Upper lobe of left lung (tissue), 6 donors: ENCODE data around the gene PDE9A. TPM values are rescaled to one million over a fixed set of nuclear protein-coding genes. Genes with fewer than 3 reads are reported as not detected.
A peak's percentile ranks its signal among the peaks of the same experiment; 100 is the strongest.

Experiments
- ATAC-seq, 2 donors: fragments of 200-7000 bp; cut with Tn5 transposase; one replicate each; pipeline ENCODE4 v1.9.1; 2022; ENCODE audit warnings: mild to moderate bottlenecking in 2 of 2, moderate library complexity in 2 of 2; ENCODE audit not compliant: low FRiP score in 2 of 2
- DNase-seq, 2 donors: peaks; one replicate each; pipeline ENCODE4 v3.0.0-alpha.2; 2019 to 2020
- H3K27ac ChIP-seq, 4 donors: fragments of 200-600 bp; sonication (generic); one replicate each; pipeline ENCODE4 v1.5.1; 2016 to 2019
- H3K27me3 ChIP-seq, 4 donors: fragments of 200-600 bp; sonication (generic); one replicate each; pipeline ENCODE4 v1.5.1; 2017 to 2019
- H3K36me3 ChIP-seq, 4 donors: fragments of 200-600 bp; sonication (generic); one replicate each; pipeline ENCODE4 v1.5.1; 2016 to 2019
- H3K4me1 ChIP-seq, 4 donors: fragments of 200-600 bp; sonication (generic); one replicate each; pipeline ENCODE4 v1.5.1; 2018 to 2019
- H3K4me3 ChIP-seq, 4 donors: fragments of 200-600 bp; sonication (generic); one replicate each; pipeline ENCODE4 v1.5.1; 2017 to 2019; ENCODE audit warnings: mild to moderate bottlenecking in 2 of 4, moderate library complexity in 1 of 4
- H3K9me3 ChIP-seq, 4 donors: fragments of 200-600 bp; sonication (generic); one replicate each; pipeline ENCODE4 v1.5.1; 2018 to 2019
- CTCF ChIP-seq, 6 experiments: fragments of 450-650 bp in 4 of 6; fragments of 200-600 bp in 2 of 6; sonication (generic) in 2 of 6; IDR thresholded peaks; one replicate each; pipeline ENCODE4 v1.5.1; 2016 to 2019; ENCODE audit warnings: antibody characterized with exemption in 6 of 6
- EP300 ChIP-seq, 4 donors: sonication (generic); formaldehyde crosslinking; IDR thresholded peaks; one replicate each; pipeline ENCODE4 v1.5.1; 2017; ENCODE audit warnings: antibody characterized with exemption in 4 of 4, control low read depth in 2 of 4
- POLR2A ChIP-seq, 4 donors: fragments of 450-650 bp; IDR thresholded peaks; one replicate each; pipeline ENCODE4 v1.5.1; 2016 to 2017; ENCODE audit warnings: antibody characterized with exemption in 4 of 4, mild to moderate bottlenecking in 2 of 4
- POLR2AphosphoS5 ChIP-seq, 2 donors: sonication (generic); formaldehyde crosslinking; IDR thresholded peaks; one replicate each; pipeline ENCODE4 v1.5.1; 2017; ENCODE audit warnings: antibody characterized with exemption in 2 of 2
- WGBS, 2 donors: methylation state at CpG; one replicate each; pipeline ENCODE4 v1.1.5; 2017 to 2018; 5-methylcytosine and 5-hydroxymethylcytosine counted together
- total RNA-seq, 6 donors: library from RNA; depleted of rRNA in 4 of 6; stranded (reverse); fragments of >200 nt in 4 of 6; gene quantifications; one replicate each; pipeline versions ENCODE4 v1.1.0 to v1.2.1, GENCODE V29; 2016 to 2021
- donor health status: DM: no; HTN: no; CAD: no; lungs with moderate emphysema.
- donor health status: DM: no; HTN: yes; CAD: no; lungs with severe emphysema.

The PDE9A gene
- total RNA-seq, 6 donors from 2014 or later, result 4.0 to 12.4 (median 6.6) TPM

- Histone ChIP-seq H3K4me1 (peaks cover 0 to 7% (median 0%) of the 10 kb centered on the region in 4 donors), H3K27ac (no peak overlapping the region), H3K27me3 (no peaks in the 10 kb centered on the region), H3K9me3 (no peaks in the 10 kb centered on the region), H3K4me3 (no peak overlapping the region), H3K36me3 (no peaks in the 10 kb centered on the region)
- no peak for ATAC-seq
- no peak for TF ChIP-seq CTCF (IDR thresholded peaks at IDR 0.05)
- no peak for TF ChIP-seq EP300 (IDR thresholded peaks at IDR 0.05)
- no peak for TF ChIP-seq POLR2A (IDR thresholded peaks at IDR 0.05)
- no peak for TF ChIP-seq POLR2AphosphoS5 (IDR thresholded peaks at IDR 0.05)
- 93 to 94% methylated on average over 18 of the region's 18 CpGs for WGBS, 2 donors
- peak in 1 of 2 donors; percentile 55 for DNase-seq
These were observed 34.4 kb downstream of the PDE9A start for GRCh38 chr21:42687796-42688195.

GRCh38 chr21:42688226-42688840 is 34.9 kb downstream of the PDE9A start:
- 88 to 91% methylated on average over 11 to 12 of the region's 16 CpGs for WGBS, 2 donors
- TF ChIP-seq CTCF (IDR thresholded peaks at IDR 0.05) (no peak), EP300 (IDR thresholded peaks at IDR 0.05) (no peak), POLR2AphosphoS5 (IDR thresholded peaks at IDR 0.05) (no peak), POLR2A (IDR thresholded peaks at IDR 0.05) (no peak)
- H3K27ac ChIP-seq, result no peak overlapping the region
- H3K4me3 ChIP-seq, result no peak overlapping the region
- H3K27me3 ChIP-seq, result no peaks in the 10 kb centered on the region
- peaks cover 0 to 7% (median 0%) of the 10 kb centered on the region in 4 donors for H3K4me1 ChIP-seq
- DNase-seq, result no peak
- no peak for ATAC-seq
- H3K9me3 ChIP-seq, result no peaks in the 10 kb centered on the region
- H3K36me3 ChIP-seq, result no peaks in the 10 kb centered on the region

- Histone ChIP-seq H3K4me1 (peaks cover 0 to 7% (median 0%) of the 10 kb centered on the region in 4 donors), H3K27ac (no peak overlapping the region), H3K4me3 (no peak overlapping the region), H3K9me3 (no peaks in the 10 kb centered on the region), H3K27me3 (no peaks in the 10 kb centered on the region), H3K36me3 (no peaks in the 10 kb centered on the region)
- TF ChIP-seq EP300 (IDR thresholded peaks at IDR 0.05) (no peak), CTCF (IDR thresholded peaks at IDR 0.05) (no peak), POLR2A (IDR thresholded peaks at IDR 0.05) (no peak), POLR2AphosphoS5 (IDR thresholded peaks at IDR 0.05) (no peak)
- peak in 1 of 2 donors; percentile 64 for DNase-seq
- WGBS, 2 donors, result 99 to 100% methylated on average over 2 to 11 of the region's 21 CpGs
- peak; percentile 4 to 34 for ATAC-seq
These were observed 35.5 kb downstream of the PDE9A start for GRCh38 chr21:42688841-42689371.

- Histone ChIP-seq H3K36me3 (no peaks in the 10 kb centered on the region), H3K27ac (no peak overlapping the region), H3K4me3 (no peak overlapping the region), H3K9me3 (no peaks in the 10 kb centered on the region), H3K4me1 (peaks cover 0 to under 1% (median 0%) of the 10 kb centered on the region in 4 donors), H3K27me3 (no peaks in the 10 kb centered on the region)
- DNase-seq (no peak), ATAC-seq (no peak)
- WGBS, 2 donors, result 87 to 90% methylated on average over 6 of the region's 6 CpGs
- TF ChIP-seq POLR2AphosphoS5 (IDR thresholded peaks at IDR 0.05) (no peak), CTCF (IDR thresholded peaks at IDR 0.05) (no peak), EP300 (IDR thresholded peaks at IDR 0.05) (no peak), POLR2A (IDR thresholded peaks at IDR 0.05) (no peak)
These were observed 37.2 kb downstream of the PDE9A start for GRCh38 chr21:42690586-42690985.
